ENCODE data around the gene RRP1B.

DNA sequence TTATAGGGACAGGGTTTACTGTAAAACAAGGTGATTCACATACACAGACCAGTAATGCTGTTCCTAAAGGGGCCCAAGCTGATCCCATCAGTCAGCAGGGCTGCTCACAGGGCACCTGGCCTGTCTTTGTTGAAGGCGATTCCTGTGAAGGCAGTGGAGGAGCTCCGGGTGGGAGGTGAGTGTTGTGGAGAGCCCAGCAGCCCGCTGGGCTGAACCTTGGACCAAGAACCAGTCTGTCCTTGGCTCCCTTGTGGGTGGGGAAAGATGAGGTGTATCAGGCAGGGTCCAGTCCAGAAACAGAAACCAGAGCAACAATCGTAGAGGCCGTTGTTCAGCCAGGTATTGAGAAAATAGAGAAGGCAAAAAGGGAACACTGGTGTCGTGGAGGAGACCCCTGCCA, 72.1 kb downstream of the RRP1B start:
- TF ChIP-seq, protein P1, sequence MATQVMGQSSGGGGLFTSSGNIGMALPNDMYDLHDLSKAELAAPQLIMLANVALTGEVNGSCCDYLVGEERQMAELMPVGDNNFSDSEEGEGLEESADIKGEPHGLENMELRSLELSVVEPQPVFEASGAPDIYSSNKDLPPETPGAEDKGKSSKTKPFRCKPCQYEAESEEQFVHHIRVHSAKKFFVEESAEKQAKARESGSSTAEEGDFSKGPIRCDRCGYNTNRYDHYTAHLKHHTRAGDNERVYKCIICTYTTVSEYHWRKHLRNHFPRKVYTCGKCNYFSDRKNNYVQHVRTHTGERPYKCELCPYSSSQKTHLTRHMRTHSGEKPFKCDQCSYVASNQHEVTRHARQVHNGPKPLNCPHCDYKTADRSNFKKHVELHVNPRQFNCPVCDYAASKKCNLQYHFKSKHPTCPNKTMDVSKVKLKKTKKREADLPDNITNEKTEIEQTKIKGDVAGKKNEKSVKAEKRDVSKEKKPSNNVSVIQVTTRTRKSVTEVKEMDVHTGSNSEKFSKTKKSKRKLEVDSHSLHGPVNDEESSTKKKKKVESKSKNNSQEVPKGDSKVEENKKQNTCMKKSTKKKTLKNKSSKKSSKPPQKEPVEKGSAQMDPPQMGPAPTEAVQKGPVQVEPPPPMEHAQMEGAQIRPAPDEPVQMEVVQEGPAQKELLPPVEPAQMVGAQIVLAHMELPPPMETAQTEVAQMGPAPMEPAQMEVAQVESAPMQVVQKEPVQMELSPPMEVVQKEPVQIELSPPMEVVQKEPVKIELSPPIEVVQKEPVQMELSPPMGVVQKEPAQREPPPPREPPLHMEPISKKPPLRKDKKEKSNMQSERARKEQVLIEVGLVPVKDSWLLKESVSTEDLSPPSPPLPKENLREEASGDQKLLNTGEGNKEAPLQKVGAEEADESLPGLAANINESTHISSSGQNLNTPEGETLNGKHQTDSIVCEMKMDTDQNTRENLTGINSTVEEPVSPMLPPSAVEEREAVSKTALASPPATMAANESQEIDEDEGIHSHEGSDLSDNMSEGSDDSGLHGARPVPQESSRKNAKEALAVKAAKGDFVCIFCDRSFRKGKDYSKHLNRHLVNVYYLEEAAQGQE (IDR thresholded peaks at IDR 0.05), result peak; percentile 36
- TF ChIP-seq, protein P2, sequence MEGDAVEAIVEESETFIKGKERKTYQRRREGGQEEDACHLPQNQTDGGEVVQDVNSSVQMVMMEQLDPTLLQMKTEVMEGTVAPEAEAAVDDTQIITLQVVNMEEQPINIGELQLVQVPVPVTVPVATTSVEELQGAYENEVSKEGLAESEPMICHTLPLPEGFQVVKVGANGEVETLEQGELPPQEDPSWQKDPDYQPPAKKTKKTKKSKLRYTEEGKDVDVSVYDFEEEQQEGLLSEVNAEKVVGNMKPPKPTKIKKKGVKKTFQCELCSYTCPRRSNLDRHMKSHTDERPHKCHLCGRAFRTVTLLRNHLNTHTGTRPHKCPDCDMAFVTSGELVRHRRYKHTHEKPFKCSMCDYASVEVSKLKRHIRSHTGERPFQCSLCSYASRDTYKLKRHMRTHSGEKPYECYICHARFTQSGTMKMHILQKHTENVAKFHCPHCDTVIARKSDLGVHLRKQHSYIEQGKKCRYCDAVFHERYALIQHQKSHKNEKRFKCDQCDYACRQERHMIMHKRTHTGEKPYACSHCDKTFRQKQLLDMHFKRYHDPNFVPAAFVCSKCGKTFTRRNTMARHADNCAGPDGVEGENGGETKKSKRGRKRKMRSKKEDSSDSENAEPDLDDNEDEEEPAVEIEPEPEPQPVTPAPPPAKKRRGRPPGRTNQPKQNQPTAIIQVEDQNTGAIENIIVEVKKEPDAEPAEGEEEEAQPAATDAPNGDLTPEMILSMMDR (IDR thresholded peaks at IDR 0.05; ENCODE audit: low read depth, low read length, missing input control), result no peak
- TF ChIP-seq, protein P3, sequence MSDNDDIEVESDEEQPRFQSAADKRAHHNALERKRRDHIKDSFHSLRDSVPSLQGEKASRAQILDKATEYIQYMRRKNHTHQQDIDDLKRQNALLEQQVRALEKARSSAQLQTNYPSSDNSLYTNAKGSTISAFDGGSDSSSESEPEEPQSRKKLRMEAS (IDR thresholded peaks at IDR 0.05), result peak; percentile 53
- peak; percentile 69 for TF ChIP-seq YY1 (IDR thresholded peaks at IDR 0.05)

Data from liver (tissue), 2 donors.